Prostate gland (tissue), 2 donors: ENCODE results near the gene RETREG3. TPM values are rescaled to one million over a fixed set of nuclear protein-coding genes. Genes with fewer than 3 reads are reported as not detected.
"Not testable (repeated sequence)": the region's sequence is repeated elsewhere in the genome, so short reads cannot be mapped to it uniquely, and the experiment has no call there.

Experiments used
- DNase-seq: peaks from one replicate; pipeline ENCODE4 v3.0.0-alpha.2; 2019; ENCODE audit warnings: low spot score
- H3K27ac ChIP-seq, 2 donors: fragments of 200-600 bp; sonication (generic); 2 replicates each; pipeline ENCODE4 v1.5.1; 2017 to 2019
- H3K27me3 ChIP-seq: fragments of 200-600 bp; sonication (generic); replicated peaks from 2 replicates; pipeline ENCODE4 v1.5.1; 2019; ENCODE audit not compliant: insufficient read depth
- H3K36me3 ChIP-seq, 2 donors: fragments of 200-600 bp; sonication (generic); 1 replicate in 1 of 2; 2 replicates in 1 of 2; pipeline versions ENCODE4 v1.5.1 to v1.8.1; 2017 to 2019
- H3K4me1 ChIP-seq: fragments of 200-600 bp; sonication (generic); replicated peaks from 2 replicates; pipeline ENCODE4 v1.5.1; 2019
- H3K4me3 ChIP-seq, 2 donors: fragments of 200-600 bp; sonication (generic); 2 replicates each; pipeline ENCODE4 v1.5.1; 2017 to 2019
- H3K9me3 ChIP-seq: fragments of 200-600 bp; sonication (generic); 2 replicates; pipeline ENCODE4 v1.5.1; 2017
- CTCF ChIP-seq, 4 experiments: fragments of 200-600 bp in 2 of 4; fragments of 450-650 bp in 2 of 4; sonication (generic) in 2 of 4; IDR thresholded peaks; 1 replicate in 3 of 4; 2 replicates in 1 of 4; pipeline ENCODE4 v1.5.1; 2016 to 2019; ENCODE audit warnings: antibody characterized with exemption in 4 of 4, mild to moderate bottlenecking in 2 of 4, moderate library complexity in 2 of 4
- POLR2A ChIP-seq: fragments of 450-650 bp; IDR thresholded peaks from one replicate; pipeline ENCODE4 v1.6.1; 2016; ENCODE audit warnings: antibody characterized with exemption, mild to moderate bottlenecking
- POLR2AphosphoS5 ChIP-seq: sonication (generic); formaldehyde crosslinking; IDR thresholded peaks from one replicate; pipeline ENCODE4 v1.6.1; 2017; ENCODE audit warnings: antibody characterized with exemption
- WGBS: methylation state at CpG from one replicate; pipeline ENCODE4 v1.1.5; 2018; 5-methylcytosine and 5-hydroxymethylcytosine counted together
- intact Hi-C: fragments of 100-400 bp; cut with DNase I; formaldehyde crosslinking; loops from one replicate; pipeline ENCODE4 v1.14.2; 2022
- total RNA-seq, 2 donors: library from RNA; depleted of rRNA; stranded (reverse); fragments of >200 nt; gene quantifications; one replicate each; pipeline ENCODE4 v1.1.0, GENCODE V29; 2016

The RETREG3 gene
- total RNA-seq, 2 donors from 2014 or later: 92.8 to 126 TPM

GRCh38 chr17:42618442-42619150 is 9.4 kb upstream of the RETREG3 start:
- Histone ChIP-seq H3K27ac (peak overlapping the region; percentile 26 to 37), H3K4me1 (peaks cover 3% of the 10 kb centered on the region), H3K27me3 (no peaks in the 10 kb centered on the region), H3K9me3 (no peaks in the 10 kb centered on the region), H3K4me3 (no peak overlapping the region), H3K36me3 (no peaks in the 10 kb centered on the region)
- WGBS: 41% methylated on average over 9 of the region's 9 CpGs
- TF ChIP-seq POLR2AphosphoS5 (peak; percentile 64), POLR2A (no peak), CTCF (IDR thresholded peaks at IDR 0.05) (peak in 2 of 4 experiments; percentile 47 to 61)
- peak; percentile 63 for DNase-seq
- intact Hi-C loops: no loop called here

- Histone ChIP-seq H3K4me3 (no peak overlapping the region), H3K4me1 (peaks cover 3% of the 10 kb centered on the region), H3K27ac (peak overlapping the region; percentile 26 to 37), H3K9me3 (no peaks in the 10 kb centered on the region), H3K36me3 (no peaks in the 10 kb centered on the region), H3K27me3 (no peaks in the 10 kb centered on the region)
- intact Hi-C loops: no loop called here
- no peak for TF ChIP-seq CTCF (IDR thresholded peaks at IDR 0.05)
- TF ChIP-seq POLR2A: no peak
- TF ChIP-seq POLR2AphosphoS5: no peak
- no peak for DNase-seq
- WGBS: 22% methylated on average over 4 of the region's 4 CpGs
Measured at GRCh38 chr17:42617956-42618431, 8.8 kb upstream of the RETREG3 start.

GRCh38 chr17:42613699-42614295 is 4.6 kb upstream of the RETREG3 start:
- H3K4me1 ChIP-seq: peaks cover 3% of the 10 kb centered on the region
- no peaks in the 10 kb centered on the region for H3K9me3 ChIP-seq
- no peak overlapping the region for H3K4me3 ChIP-seq
- WGBS: 95% methylated on average over 17 of the region's 17 CpGs
- TF ChIP-seq CTCF (IDR thresholded peaks at IDR 0.05) (no peak), POLR2A (no peak), POLR2AphosphoS5 (no peak)
- no peak overlapping the region for H3K27ac ChIP-seq
- no peaks in the 10 kb centered on the region for H3K27me3 ChIP-seq
- DNase-seq: no peak
- intact Hi-C loops: no loop called here
- H3K36me3 ChIP-seq: peaks cover 0 to 5% of the 10 kb centered on the region in 2 donors

GRCh38 chr17:42612013-42612412 is 2.8 kb upstream of the RETREG3 start:
- Histone ChIP-seq H3K27me3 (no peaks in the 10 kb centered on the region), H3K4me3 (no peak overlapping the region)

GRCh38 chr17:42609814-42610801 is 934 bp upstream of the RETREG3 start:
- H3K4me3 ChIP-seq: peak overlapping the region; percentile 70 to 85
- H3K27me3 ChIP-seq, H3K9me3 ChIP-seq, DNase-seq, H3K4me1 ChIP-seq, H3K36me3 ChIP-seq: not testable (repeated sequence)
- WGBS: 13% methylated on average over 33 of the region's 42 CpGs
- H3K27ac ChIP-seq: peak overlapping the region; percentile 92 to 93
- intact Hi-C loops: loop anchor here (5.0 kb wide), 2 partner anchors 47 to 67 kb away; partner anchors contain the start of genes PLEKHH3 and TUBG2

More at GRCh38 chr17:42612013-42612412, 2.8 kb upstream of the RETREG3 start:
- no peak for DNase-seq
- intact Hi-C loops: no loop called here
- no peak for TF ChIP-seq POLR2A
- TF ChIP-seq POLR2AphosphoS5: no peak
- TF ChIP-seq CTCF (IDR thresholded peaks at IDR 0.05): no peak
- no peaks in the 10 kb centered on the region for H3K9me3 ChIP-seq
- H3K4me1 ChIP-seq: no peaks in the 10 kb centered on the region
- WGBS: 93% methylated on average over 4 of the region's 4 CpGs
- no peak overlapping the region for H3K27ac ChIP-seq
- H3K36me3 ChIP-seq: peaks cover 0 to 5% of the 10 kb centered on the region in 2 donors
